NCI-H345 (cell line): Measurements from ENCODE around the gene PXMP2.
"Not testable (repeated sequence)": the region's sequence is repeated elsewhere in the genome, so short reads cannot be mapped to it uniquely, and the experiment has no call there.

Experiments
- DNase-seq: peaks from one replicate; lab custom pipeline; 2025; lab: John Stamatoyannopoulos, UW

Gene PXMP2

GRCh38 chr12:132753670-132754069, 66.3 kb downstream of the PXMP2 start:
- not testable (repeated sequence) for DNase-seq

DNA sequence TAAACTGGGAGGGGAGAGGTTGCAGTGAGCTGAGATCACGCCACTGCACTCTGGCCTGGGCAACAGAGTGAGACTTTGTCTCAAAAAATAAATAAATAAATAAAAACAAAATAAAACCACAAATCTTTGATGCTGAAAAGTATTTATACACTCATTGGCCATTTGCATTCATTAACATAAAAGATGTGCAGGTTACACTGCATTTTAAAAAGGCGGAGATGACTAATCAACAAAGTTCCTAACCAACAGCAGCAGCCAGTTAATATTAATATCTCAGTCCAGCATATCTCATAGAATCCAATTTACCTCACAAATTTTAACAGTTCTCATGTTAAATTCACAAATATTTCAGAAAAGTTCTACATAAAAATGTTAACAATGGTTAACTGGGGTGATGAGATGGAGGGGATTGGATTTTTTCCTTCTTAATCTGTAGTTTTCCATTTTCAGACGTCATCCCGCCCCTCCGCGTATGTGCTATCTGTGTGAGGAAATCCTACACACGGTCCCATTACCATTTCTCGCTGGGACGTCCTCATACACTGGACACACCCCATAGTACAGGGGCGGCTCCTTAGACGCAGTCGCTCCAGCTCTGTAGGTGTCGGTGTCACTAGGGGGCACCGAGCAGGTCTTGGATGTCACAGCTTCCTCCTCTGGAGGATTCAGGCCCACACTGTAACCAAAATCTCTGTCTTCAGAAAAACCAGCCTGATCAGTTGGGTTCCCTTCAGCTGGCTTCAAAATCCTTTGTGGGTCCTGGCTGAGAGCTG, 67.0 kb downstream of the PXMP2 start:
- no peak for DNase-seq
